ENCODE results near the gene TCEA2. TPM values are rescaled to one million over a fixed set of nuclear protein-coding genes. Genes with fewer than 3 reads are reported as not detected.

TCEA2 gene
- total RNA-seq, 2 donors from 2014 or later, result 17.8 to 25.5 TPM

- H3K36me3 ChIP-seq, result peaks cover 16% of the 10 kb centered on the region
- no peak for DNase-seq (ENCODE audit: low spot score)
- H3K4me1 ChIP-seq, result peaks cover 0 to 10% of the 10 kb centered on the region in 2 donors
- no peaks in the 10 kb centered on the region for H3K9me3 ChIP-seq
- no peak overlapping the region for H3K4me3 ChIP-seq
- H3K27me3 ChIP-seq, result no peaks in the 10 kb centered on the region
- TF ChIP-seq CTCF (IDR thresholded peaks at IDR 0.05), result peak; percentile 59 to 68
- H3K27ac ChIP-seq, result no peak overlapping the region
Measured at GRCh38 chr20:64069614-64070243, 6.7 kb downstream of the TCEA2 start.

GRCh38 chr20:64070244-64070993 is 7.4 kb downstream of the TCEA2 start:
- DNase-seq (ENCODE audit: low spot score), result no peak
- no peak for TF ChIP-seq CTCF (IDR thresholded peaks at IDR 0.05)
- peaks cover 0 to 3% of the 10 kb centered on the region in 2 donors for H3K4me1 ChIP-seq
- H3K4me3 ChIP-seq, result no peak overlapping the region
- H3K27me3 ChIP-seq, result no peaks in the 10 kb centered on the region
- no peaks in the 10 kb centered on the region for H3K9me3 ChIP-seq
- H3K36me3 ChIP-seq, result peaks cover 16% of the 10 kb centered on the region
- no peak overlapping the region for H3K27ac ChIP-seq

- Histone ChIP-seq H3K27ac (no peak overlapping the region), H3K27me3 (no peaks in the 10 kb centered on the region), H3K4me3 (no peak overlapping the region), H3K36me3 (peaks cover 16% of the 10 kb centered on the region), H3K4me1 (no peaks in the 10 kb centered on the region), H3K9me3 (no peaks in the 10 kb centered on the region)
- no peak for DNase-seq (ENCODE audit: low spot score)
- no peak for TF ChIP-seq CTCF (IDR thresholded peaks at IDR 0.05)
Measured at GRCh38 chr20:64071341-64072332, 8.6 kb downstream of the TCEA2 start.

GRCh38 chr20:64072498-64073063 is 9.6 kb downstream of the TCEA2 start:
- H3K36me3 ChIP-seq, result peaks cover 16% of the 10 kb centered on the region
- no peak for TF ChIP-seq CTCF (IDR thresholded peaks at IDR 0.05)
- H3K4me1 ChIP-seq, result peaks cover 0 to 8% of the 10 kb centered on the region in 2 donors
- H3K27ac ChIP-seq, result no peak overlapping the region
- no peaks in the 10 kb centered on the region for H3K27me3 ChIP-seq
- DNase-seq (ENCODE audit: low spot score), result no peak
- no peaks in the 10 kb centered on the region for H3K9me3 ChIP-seq
- H3K4me3 ChIP-seq, result no peak overlapping the region

- Histone ChIP-seq H3K9me3 (no peaks in the 10 kb centered on the region), H3K27ac (no peak overlapping the region), H3K36me3 (peaks cover 16% of the 10 kb centered on the region), H3K4me3 (no peak overlapping the region), H3K4me1 (peaks cover 0 to 17% of the 10 kb centered on the region in 2 donors), H3K27me3 (no peaks in the 10 kb centered on the region)
- no peak for TF ChIP-seq CTCF (IDR thresholded peaks at IDR 0.05)
- DNase-seq (ENCODE audit: low spot score), result no peak
Measured at GRCh38 chr20:64073476-64074183, 10.6 kb downstream of the TCEA2 start.
